K562 (cell line): ENCODE results near the gene MPHOSPH9. TPM values are rescaled to one million over a fixed set of nuclear protein-coding genes. Genes with fewer than 3 reads are reported as not detected.

ENCODE experiments used
- ATAC-seq: fragments of 200-7000 bp; cut with Tn5 transposase; 3 replicates; pipeline ENCODE4 v1.9.1; 2020; ENCODE audit warnings: moderate library complexity
- BruUV-seq: library from RNA; stranded (reverse); fragments of 400-500 nt; replicated peaks from 2 replicates; lab custom pipeline; 2021; lab: Mats Ljungman, UMichigan
- CTCF ChIA-PET: fragments of 300-600 bp; formaldehyde crosslinking; extraction: SDS; loops from one replicate; lab custom pipeline; 2021; ENCODE audit warnings: low intra/inter-chr PET ratio; lab: Yijun Ruan, JAX
- POLR2A ChIA-PET: fragments of 300-600, 350-650 bp; sonication (Branson Sonifier 250); formaldehyde crosslinking; extraction: SDS; loops from one replicate; lab custom pipeline; 2021; ENCODE audit warnings: antibody characterized with exemption, inconsistent platforms; lab: Yijun Ruan, JAX
- DNase-seq, 4 experiments: peaks; one replicate each; pipeline versions ENCODE4 v3.0.0 to v3.0.0-alpha.2; 2011 to 2018; ENCODE audit warnings: low spot score in 3 of 4, mixed read lengths in 3 of 4; ENCODE audit errors: extremely low read depth in 1 of 4
- FAIRE-seq: peaks from 2 replicates; lab custom pipeline; 2011; peaks lifted over from hg19 to GRCh38; lab: Jason Lieb, UNC
- H2AFZ ChIP-seq: 2 replicates; pipeline ENCODE4 v1.6.0; 2011; ENCODE audit warnings: low read depth, low read length, control low read depth, inconsistent platforms
- H3K27ac ChIP-seq: fragments of 200-600 bp; 3 replicates; pipeline ENCODE4 v1.8.0; 2011; ENCODE audit warnings: low read depth, mild to moderate bottlenecking, control low read depth, inconsistent platforms, low read length, moderate library complexity, mixed read lengths; ENCODE audit errors: extremely low read depth
- H3K27me3 ChIP-seq, 2 experiments: fragments of 300-600 bp in 1 of 2; 2 replicates in 1 of 2; 3 replicates in 1 of 2; pipeline versions ENCODE4 v1.6.0 to v1.8.0; 2011; ENCODE audit warnings: inconsistent platforms in 2 of 2, low read length in 2 of 2, mild to moderate bottlenecking in 1 of 2, mixed read lengths in 1 of 2, moderate library complexity in 1 of 2; ENCODE audit not compliant: control insufficient read depth in 2 of 2, insufficient read depth in 2 of 2
- H3K36me3 ChIP-seq: fragments of 300-600 bp; 3 replicates; pipeline ENCODE4 v1.8.0; 2011; ENCODE audit warnings: mild to moderate bottlenecking, low read length, inconsistent platforms; ENCODE audit not compliant: control insufficient read depth, insufficient read depth
- H3K4me1 ChIP-seq, 2 experiments: fragments of 200-600 bp in 1 of 2; replicated peaks in 1 of 2; 2 replicates in 1 of 2; 3 replicates in 1 of 2; pipeline versions ENCODE4 v1.5.1 to v1.8.0; 2011; ENCODE audit warnings: inconsistent platforms in 2 of 2, low read length in 2 of 2, mild to moderate bottlenecking in 1 of 2, mixed read lengths in 1 of 2, moderate library complexity in 1 of 2; ENCODE audit not compliant: control insufficient read depth in 2 of 2, insufficient read depth in 2 of 2
- H3K4me2 ChIP-seq: 2 replicates; pipeline ENCODE4 v1.6.1; 2011; ENCODE audit warnings: low read length, control low read depth, inconsistent platforms, mixed read lengths; ENCODE audit not compliant: insufficient read depth
- H3K4me3 ChIP-seq: fragments of 200-600 bp; sonication (generic), shearing (Covaris generic); 2 replicates; pipeline ENCODE4 v1.5.1; 2016; ENCODE audit warnings: control low read depth, inconsistent platforms
- H3K79me2 ChIP-seq: fragments of 200-600 bp; 3 replicates; pipeline ENCODE4 v1.8.0; 2011; ENCODE audit warnings: low read length, inconsistent platforms; ENCODE audit not compliant: control insufficient read depth, insufficient read depth
- H3K9ac ChIP-seq, 2 experiments: 2 replicates each; pipeline versions ENCODE4 v1.6.0 to v1.6.1; 2011; ENCODE audit warnings: low read depth in 2 of 2, low read length in 2 of 2, control low read depth in 1 of 2, inconsistent platforms in 1 of 2, mild to moderate bottlenecking in 1 of 2, mixed read lengths in 1 of 2; ENCODE audit not compliant: insufficient read depth in 1 of 2
- H3K9me1 ChIP-seq: one replicate; pipeline ENCODE4 v1.6.0; 2011; ENCODE audit warnings: inconsistent platforms, mild to moderate bottlenecking, low read length, moderate library complexity; ENCODE audit not compliant: control insufficient read depth, insufficient read depth
- H3K9me3 ChIP-seq: replicated peaks from 2 replicates; pipeline ENCODE4 v1.5.1; 2011; ENCODE audit warnings: low read depth, low read length, inconsistent platforms; ENCODE audit not compliant: control insufficient read depth, insufficient read depth
- H4K20me1 ChIP-seq: replicated peaks from 2 replicates; pipeline ENCODE4 v1.6.1; 2011; ENCODE audit warnings: low read length, inconsistent platforms, mixed read lengths; ENCODE audit not compliant: control insufficient read depth, insufficient read depth
- ERF ChIP-seq: fragments of 450-650 bp; formaldehyde crosslinking; IDR thresholded peaks from 2 replicates; pipeline ENCODE4 v1.4.0; 2020; ENCODE audit warnings: mild to moderate bottlenecking, mixed read lengths
- FOXK1 ChIP-seq: sonication (generic); formaldehyde crosslinking; IDR thresholded peaks from 2 replicates; pipeline ENCODE4 v1.8.0; 2022; ENCODE audit warnings: missing genetic modification reagents, mild to moderate bottlenecking, borderline replicate concordance
- HNRNPUL1 ChIP-seq: fragments of 200-400 bp; formaldehyde crosslinking; IDR thresholded peaks from 2 replicates; pipeline ENCODE4 v1.6.1; 2017; ENCODE audit warnings: low read length
- KHSRP ChIP-seq: fragments of 450-650 bp; IDR thresholded peaks from 2 replicates; pipeline ENCODE4 v1.6.1; 2017
- MCM3 ChIP-seq: fragments of 450-650 bp; IDR thresholded peaks from 2 replicates; pipeline ENCODE4 v1.6.1; 2016
- RB1 ChIP-seq: fragments of 450-650 bp; IDR thresholded peaks from 2 replicates; pipeline ENCODE4 v1.6.1; 2017; ENCODE audit warnings: low read depth, mild to moderate bottlenecking
- THRA ChIP-seq: fragments of 450-650 bp; IDR thresholded peaks from 2 replicates; pipeline ENCODE4 v1.6.1; 2017; ENCODE audit warnings: mild to moderate bottlenecking, moderate library complexity
- ZC3H11A ChIP-seq: IDR thresholded peaks from 2 replicates; pipeline ENCODE4 v1.6.1; 2012; ENCODE audit warnings: low read depth, low read length, improper control_type of control experiment
- ZNF12 ChIP-seq: sonication (generic); formaldehyde crosslinking; IDR thresholded peaks from 2 replicates; pipeline ENCODE4 v1.4.0; 2020; ENCODE audit warnings: mild to moderate bottlenecking, missing genetic modification reagents
- ZNF165 ChIP-seq: fragments of 250-450 bp; sonication (Bioruptor Pico); IDR thresholded peaks from 2 replicates; pipeline ENCODE4 v1.4.0; 2020; ENCODE audit warnings: borderline replicate concordance
- ZNF184 ChIP-seq: sonication (generic); formaldehyde crosslinking; IDR thresholded peaks from 2 replicates; pipeline ENCODE4 v1.5.0; 2020; ENCODE audit warnings: missing genetic modification reagents
- ZNF212 ChIP-seq: fragments of 450-650 bp; formaldehyde crosslinking; IDR thresholded peaks from 2 replicates; pipeline ENCODE4 v1.4.0; 2020; ENCODE audit warnings: mild to moderate bottlenecking
- ZNF449 ChIP-seq: fragments of 250-450 bp; sonication (Bioruptor Pico); IDR thresholded peaks from 2 replicates; pipeline ENCODE4 v1.8.0; 2022; ENCODE audit warnings: moderate library complexity, mild to moderate bottlenecking, inconsistent platforms
- ZNF699 ChIP-seq: fragments of 250-450 bp; sonication (Bioruptor Pico); IDR thresholded peaks from 2 replicates; pipeline ENCODE4 v1.8.0; 2021; ENCODE audit warnings: mild to moderate bottlenecking, moderate library complexity; ENCODE audit not compliant: insufficient replicate concordance
- ZNF785 ChIP-seq: fragments of 250-450 bp; sonication (Bioruptor Pico); IDR thresholded peaks from 2 replicates; pipeline ENCODE4 v1.4.0; 2020; ENCODE audit warnings: mild to moderate bottlenecking
- ZNF79 ChIP-seq: fragments of 250-450 bp; sonication (Bioruptor Pico); IDR thresholded peaks from 2 replicates; pipeline ENCODE4 v1.4.0; 2020; ENCODE audit warnings: low read depth, mild to moderate bottlenecking, moderate library complexity
- WGBS: fragments of 100-300 bp; shearing (Covaris generic); methylation state at CpG from one replicate; pipeline ENCODE4 v1.1.6; 2016; ENCODE audit warnings: low coverage, mixed read lengths; ENCODE audit not compliant: insufficient coverage; ENCODE audit errors: missing lambda C conversion rate; 5-methylcytosine and 5-hydroxymethylcytosine counted together
- in situ Hi-C: fragments of 300-500 bp; cut with MboI; formaldehyde crosslinking; loops from 4 replicates; pipeline ENCODE4 v1.15.0; 2018; ENCODE audit warnings: inconsistent platforms, mixed read lengths
- intact Hi-C: fragments of 100-400 bp; cut with micrococcal nuclease; formaldehyde crosslinking; loops from 2 replicates; pipeline ENCODE4 v1.14.2; 2022
- polyA plus RNA-seq, 8 experiments: library from polyadenylated mRNA; depleted of rRNA in 4 of 8; stranded (reverse) in 5 of 8; unstranded in 3 of 8; fragments of >200 nt; fragmentation: Nextera tagmentation in 2 of 8; fragmentation: Illumina TruSeq in 1 of 8; extraction: Ambion mirVana in 2 of 8; extraction: Trizol in 1 of 8; gene quantifications; 2 replicates each; pipeline versions ENCODE4 v1.2.1 to v1.2.3, GENCODE V29; 2011 to 2014; ENCODE audit warnings: inconsistent platforms in 1 of 8, missing spikeins in 1 of 8
- total RNA-seq, 7 experiments: library from RNA; depleted of rRNA in 6 of 7; stranded (reverse); fragments of >200 nt in 6 of 7; fragmentation: Illumina TruSeq in 2 of 7; extraction: Trizol in 2 of 7; gene quantifications; 2 replicates each; pipeline versions ENCODE4 v1.2.1 to v1.2.3, GENCODE V29; 2011 to 2021; ENCODE audit warnings: low replicate concordance in 1 of 7
- TF ChIP-seq, protein P1 (sequence below): fragments of 150-350 bp; conservative IDR thresholded peaks from 2 replicates; pipeline ENCODE4 v1.6.1; 2014; ENCODE audit warnings: low read length

Gene MPHOSPH9
- total and polyA plus RNA-seq, 9 of the 15 experiments (the other 6 are each of a cell fraction or from before 2014, with no cell fraction given) = 14.2 to 103 (median 54.5) TPM

- TF ChIP-seq ZNF699 (no peak), ZNF449 (CRISPR knock-in tag) (no peak), ZNF785 (no peak), ZNF12 (CRISPR knock-in tag) (no peak), ZNF79 (CRISPR knock-in tag) (no peak), RB1 (peak; percentile 9; the same call in 1 of the 2 replicates), ZNF165 (no peak)
- TF ChIP-seq, all 486 proteins: peak for 103
These were observed 106.4 kb downstream of the MPHOSPH9 start (continued) for GRCh38 chr12:123126294-123127181.

- in situ Hi-C loops = no loop called here
- no peak overlapping the region for H3K27ac ChIP-seq
- TF ChIP-seq ZC3H11A (no peak), ZNF184 (CRISPR knock-in tag) (no peak), HNRNPUL1 (no peak), FOXK1 (CRISPR knock-in tag) (no peak), ERF (CRISPR knock-in tag) (no peak), THRA (no peak), ZNF212 (CRISPR knock-in tag) (no peak), MCM3 (no peak), KHSRP (no peak)
- TF ChIP-seq, protein P1, sequence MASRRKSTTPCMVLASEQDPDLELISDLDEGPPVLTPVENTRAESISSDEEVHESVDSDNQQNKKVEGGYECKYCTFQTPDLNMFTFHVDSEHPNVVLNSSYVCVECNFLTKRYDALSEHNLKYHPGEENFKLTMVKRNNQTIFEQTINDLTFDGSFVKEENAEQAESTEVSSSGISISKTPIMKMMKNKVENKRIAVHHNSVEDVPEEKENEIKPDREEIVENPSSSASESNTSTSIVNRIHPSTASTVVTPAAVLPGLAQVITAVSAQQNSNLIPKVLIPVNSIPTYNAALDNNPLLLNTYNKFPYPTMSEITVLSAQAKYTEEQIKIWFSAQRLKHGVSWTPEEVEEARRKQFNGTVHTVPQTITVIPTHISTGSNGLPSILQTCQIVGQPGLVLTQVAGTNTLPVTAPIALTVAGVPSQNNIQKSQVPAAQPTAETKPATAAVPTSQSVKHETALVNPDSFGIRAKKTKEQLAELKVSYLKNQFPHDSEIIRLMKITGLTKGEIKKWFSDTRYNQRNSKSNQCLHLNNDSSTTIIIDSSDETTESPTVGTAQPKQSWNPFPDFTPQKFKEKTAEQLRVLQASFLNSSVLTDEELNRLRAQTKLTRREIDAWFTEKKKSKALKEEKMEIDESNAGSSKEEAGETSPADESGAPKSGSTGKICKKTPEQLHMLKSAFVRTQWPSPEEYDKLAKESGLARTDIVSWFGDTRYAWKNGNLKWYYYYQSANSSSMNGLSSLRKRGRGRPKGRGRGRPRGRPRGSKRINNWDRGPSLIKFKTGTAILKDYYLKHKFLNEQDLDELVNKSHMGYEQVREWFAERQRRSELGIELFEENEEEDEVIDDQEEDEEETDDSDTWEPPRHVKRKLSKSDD = no peak
These were observed 110.3 kb downstream of the MPHOSPH9 start for GRCh38 chr12:123122626-123123025.

More at GRCh38 chr12:123122626-123123025, 110.3 kb downstream of the MPHOSPH9 start:
- ChIA-PET CTCF (no interaction called here), POLR2A (interaction anchor here (1.5 kb wide), 1 partner anchor 16 kb away, joined by 6 read pairs; no protein-coding TSS in a partner anchor)
- H2AFZ ChIP-seq = no peak overlapping the region
- H3K4me3 ChIP-seq = no peak overlapping the region
- no peak overlapping the region for H3K9ac ChIP-seq
- no peaks in the 10 kb centered on the region for H3K9me1 ChIP-seq
- ATAC-seq (no peak), DNase-seq (no peak), FAIRE-seq (no peak)
- BruUV-seq = no TSS peak
- intact Hi-C loops = no loop called here
- H4K20me1 ChIP-seq = peaks cover 5% of the 10 kb centered on the region; the same call in 1 of the 2 replicates
- no peak overlapping the region for H3K4me2 ChIP-seq
- no peaks in the 10 kb centered on the region for H3K27me3 ChIP-seq
- WGBS = 58% methylated on average over 3 of the region's 3 CpGs
- no peaks in the 10 kb centered on the region for H3K9me3 ChIP-seq
- H3K4me1 ChIP-seq = peaks cover 13 to 25% of the 10 kb centered on the region in 2 experiments; a peak in 4 of 5 replicates
- H3K36me3 ChIP-seq = no peaks in the 10 kb centered on the region
- no peaks in the 10 kb centered on the region for H3K79me2 ChIP-seq
